Choroid plexus epithelial cell (primary cell): ENCODE data around the gene CD72.

Source experiments
- DNase-seq: peaks from one replicate; pipeline ENCODE4 v3.0.0-alpha.2; 2010; ENCODE audit warnings: low read depth
- H3K4me3 ChIP-seq: 2 replicates; pipeline ENCODE4 v1.5.1; 2011; ENCODE audit warnings: low read depth, mild to moderate bottlenecking, control low read depth, low read length, moderate library complexity
- TF ChIP-seq, protein P1 (sequence below): conservative IDR thresholded peaks from 2 replicates; pipeline ENCODE4 v1.5.1; 2011; ENCODE audit warnings: low read depth, mild to moderate bottlenecking, control low read depth, inconsistent platforms, low read length, moderate library complexity

Gene CD72

GRCh38 chr9:35627575-35627974 is 9.4 kb upstream of the CD72 start:
- no peak overlapping the region for H3K4me3 ChIP-seq
- TF ChIP-seq, protein P1, sequence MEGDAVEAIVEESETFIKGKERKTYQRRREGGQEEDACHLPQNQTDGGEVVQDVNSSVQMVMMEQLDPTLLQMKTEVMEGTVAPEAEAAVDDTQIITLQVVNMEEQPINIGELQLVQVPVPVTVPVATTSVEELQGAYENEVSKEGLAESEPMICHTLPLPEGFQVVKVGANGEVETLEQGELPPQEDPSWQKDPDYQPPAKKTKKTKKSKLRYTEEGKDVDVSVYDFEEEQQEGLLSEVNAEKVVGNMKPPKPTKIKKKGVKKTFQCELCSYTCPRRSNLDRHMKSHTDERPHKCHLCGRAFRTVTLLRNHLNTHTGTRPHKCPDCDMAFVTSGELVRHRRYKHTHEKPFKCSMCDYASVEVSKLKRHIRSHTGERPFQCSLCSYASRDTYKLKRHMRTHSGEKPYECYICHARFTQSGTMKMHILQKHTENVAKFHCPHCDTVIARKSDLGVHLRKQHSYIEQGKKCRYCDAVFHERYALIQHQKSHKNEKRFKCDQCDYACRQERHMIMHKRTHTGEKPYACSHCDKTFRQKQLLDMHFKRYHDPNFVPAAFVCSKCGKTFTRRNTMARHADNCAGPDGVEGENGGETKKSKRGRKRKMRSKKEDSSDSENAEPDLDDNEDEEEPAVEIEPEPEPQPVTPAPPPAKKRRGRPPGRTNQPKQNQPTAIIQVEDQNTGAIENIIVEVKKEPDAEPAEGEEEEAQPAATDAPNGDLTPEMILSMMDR: no peak
- no peak for DNase-seq

- H3K4me3 ChIP-seq: no peak overlapping the region
- TF ChIP-seq, protein P1: no peak
- no peak for DNase-seq
Measured at GRCh38 chr9:35619800-35620158, 1.6 kb upstream of the CD72 start.

- TF ChIP-seq, protein P1: no peak
- peak; percentile 13 for DNase-seq
- no peak overlapping the region for H3K4me3 ChIP-seq
Measured at GRCh38 chr9:35618854-35619799, 914 bp upstream of the CD72 start.

GRCh38 chr9:35617548-35617947 is 665 bp downstream of the CD72 start:
- no peak overlapping the region for H3K4me3 ChIP-seq
- TF ChIP-seq, protein P1: no peak
- no peak for DNase-seq

GRCh38 chr9:35616681-35617459 is 1.3 kb downstream of the CD72 start:
- peak overlapping the region; percentile 39 for H3K4me3 ChIP-seq
- TF ChIP-seq, protein P1: no peak
- DNase-seq: peak; percentile 62

- H3K4me3 ChIP-seq: no peak overlapping the region
- no peak for DNase-seq
- TF ChIP-seq, protein P1: no peak
Measured at GRCh38 chr9:35615981-35616680, 2.1 kb downstream of the CD72 start.
